HG03439 (cell line): ENCODE results near the gene STRN.
"Not testable (repeated sequence)": the region's sequence is repeated elsewhere in the genome, so short reads cannot be mapped to it uniquely, and the experiment has no call there.

Experiments used
- ATAC-seq: cut with Tn5 transposase; IDR thresholded peaks from one replicate; pipeline ENCODE4 v1.9.1; 2021; ENCODE audit warnings: mild to moderate bottlenecking, moderate library complexity; ENCODE audit not compliant: unreplicated experiment

STRN gene

GRCh38 chr2:36966370-36967235, at the start of gene STRN:
STRN (minus strand) TSS chr2:36966536; CDS start chr2:36966463, 73 bp downstream.
- ATAC-seq = peak; percentile 99

GRCh38 chr2:37013315-37013641, 46.9 kb upstream of the STRN start:
- ATAC-seq = no peak

- ATAC-seq = no peak
Measured at GRCh38 chr2:37011130-37011529, 44.8 kb upstream of the STRN start.

- ATAC-seq = peak; percentile 97
Measured at GRCh38 chr2:37005118-37005868, 39.0 kb upstream of the STRN start.

- no peak for ATAC-seq
Measured at GRCh38 chr2:37000988-37001556, 34.7 kb upstream of the STRN start.

GRCh38 chr2:37000318-37000717, 34.0 kb upstream of the STRN start:
- no peak for ATAC-seq

- ATAC-seq = not testable (repeated sequence)
Measured at GRCh38 chr2:36999416-36999815, 33.1 kb upstream of the STRN start.

- ATAC-seq = no peak
Measured at GRCh38 chr2:36993841-36994620, 27.7 kb upstream of the STRN start.

- no peak for ATAC-seq
Measured at GRCh38 chr2:36988008-36988407, 21.7 kb upstream of the STRN start.

GRCh38 chr2:36982467-36982866, 16.1 kb upstream of the STRN start:
- no peak for ATAC-seq

- ATAC-seq = no peak
Measured at GRCh38 chr2:36981911-36982310, 15.6 kb upstream of the STRN start.

GRCh38 chr2:36979007-36979406, 12.7 kb upstream of the STRN start:
- ATAC-seq = not testable (repeated sequence)

GRCh38 chr2:36976065-36976464, 9.7 kb upstream of the STRN start:
- no peak for ATAC-seq

- ATAC-seq = no peak
Measured at GRCh38 chr2:36975306-36975705, 9.0 kb upstream of the STRN start.

GRCh38 chr2:36973320-36973719, 7.0 kb upstream of the STRN start:
- no peak for ATAC-seq

- ATAC-seq = no peak
Measured at GRCh38 chr2:36971990-36972389, 5.7 kb upstream of the STRN start.

GRCh38 chr2:36967236-36967876, 1.0 kb upstream of the STRN start:
- no peak for ATAC-seq

- peak; percentile 38 for ATAC-seq
Measured at GRCh38 chr2:36965751-36966369, 476 bp downstream of the STRN start.

- no peak for ATAC-seq
Measured at GRCh38 chr2:36965206-36965605, 1.1 kb downstream of the STRN start.

- no peak for ATAC-seq
Measured at GRCh38 chr2:36964496-36965058, 1.8 kb downstream of the STRN start.
